HEK293 (cell line): Measurements from ENCODE around the gene PHF21A.

Experiments
- CTCF ChIA-PET: fragments of 350-600 bp; formaldehyde crosslinking; extraction: SDS; loops from one replicate; lab custom pipeline; 2021; ENCODE audit warnings: antibody characterized with exemption; lab: Yijun Ruan, JAX
- POLR2A ChIA-PET: fragments of 300-600 bp; formaldehyde crosslinking; extraction: SDS; loops from one replicate; lab custom pipeline; 2020; ENCODE audit warnings: antibody characterized with exemption, inconsistent platforms; lab: Yijun Ruan, JAX
- H3K27ac ChIP-seq: fragments of 200-500 bp; sonication (Bioruptor generic); 2 replicates; pipeline ENCODE4 v1.5.1; 2014; ENCODE audit warnings: low read depth, low read length, control low read depth, inconsistent platforms; ENCODE audit errors: extremely low read depth
- H3K36me3 ChIP-seq, 2 experiments: fragments of 200-500 bp in 1 of 2; sonication (Bioruptor generic) in 1 of 2; 1 replicate in 1 of 2; 2 replicates in 1 of 2; pipeline ENCODE4 v1.5.1; 2014 to 2017; ENCODE audit warnings: inconsistent platforms in 2 of 2, low read length in 2 of 2; ENCODE audit not compliant: control insufficient read depth in 2 of 2, insufficient read depth in 1 of 2
- H3K4me1 ChIP-seq: fragments of 200-500 bp; sonication (Bioruptor generic); 2 replicates; pipeline ENCODE4 v1.5.1; 2014; ENCODE audit warnings: mild to moderate bottlenecking, low read length, inconsistent platforms; ENCODE audit not compliant: control insufficient read depth, insufficient read depth
- H3K4me3 ChIP-seq: 2 replicates; pipeline ENCODE4 v1.5.1; 2011; ENCODE audit warnings: low read depth, mild to moderate bottlenecking, control low read depth, low read length, moderate library complexity
- H3K9me3 ChIP-seq: fragments of 200-500 bp; sonication (Bioruptor generic); 2 replicates; pipeline ENCODE4 v1.5.1; 2014; ENCODE audit warnings: low read depth, low read length, inconsistent platforms; ENCODE audit not compliant: control insufficient read depth, insufficient read depth
- BCL11B ChIP-seq: fragments of 450-650 bp; formaldehyde crosslinking; IDR thresholded peaks from 2 replicates; pipeline ENCODE4 v1.5.1; 2016; ENCODE audit warnings: low read depth, missing biosample characterization, missing genetic modification characterization
- GLIS2 ChIP-seq: fragments of 450-650 bp; formaldehyde crosslinking; IDR thresholded peaks from 2 replicates; pipeline ENCODE4 v1.5.1; 2016; ENCODE audit warnings: missing biosample characterization, missing genetic modification characterization
- TCF7L2 ChIP-seq: IDR thresholded peaks from 2 replicates; pipeline ENCODE4 v1.6.1; 2011; ENCODE audit warnings: low read depth, mild to moderate bottlenecking, inconsistent platforms, low read length, moderate library complexity, borderline replicate concordance
- ZEB2 ChIP-seq: fragments of 450-650 bp; formaldehyde crosslinking; IDR thresholded peaks from 2 replicates; pipeline ENCODE4 v1.5.1; 2016; ENCODE audit warnings: missing biosample characterization, missing genetic modification characterization
- ZNF169 ChIP-seq: fragments of 450-650 bp; formaldehyde crosslinking; IDR thresholded peaks from 2 replicates; pipeline ENCODE4 v1.5.1; 2016; ENCODE audit warnings: missing biosample characterization, missing genetic modification characterization
- ZNF23 ChIP-seq: fragments of 450-650 bp; formaldehyde crosslinking; IDR thresholded peaks from 2 replicates; pipeline ENCODE4 v1.5.1; 2016; ENCODE audit warnings: missing biosample characterization, missing genetic modification characterization, borderline replicate concordance
- TF ChIP-seq, protein P1 (sequence below): fragments of 450-650 bp; formaldehyde crosslinking; conservative IDR thresholded peaks from 2 replicates; pipeline ENCODE4 v1.5.1; 2016; ENCODE audit warnings: low read depth, missing biosample characterization, missing genetic modification characterization
- TF ChIP-seq, protein P2 (sequence below): fragments of 450-650 bp; formaldehyde crosslinking; IDR thresholded peaks from 2 replicates; pipeline ENCODE4 v1.5.1; 2016; ENCODE audit warnings: missing biosample characterization, missing genetic modification characterization, borderline replicate concordance
- TF ChIP-seq, protein P3 (sequence below): fragments of 450-650 bp; IDR thresholded peaks from 2 replicates; pipeline ENCODE4 v1.5.1; 2018; ENCODE audit warnings: missing biosample characterization, missing genetic modification characterization

The PHF21A gene

DNA sequence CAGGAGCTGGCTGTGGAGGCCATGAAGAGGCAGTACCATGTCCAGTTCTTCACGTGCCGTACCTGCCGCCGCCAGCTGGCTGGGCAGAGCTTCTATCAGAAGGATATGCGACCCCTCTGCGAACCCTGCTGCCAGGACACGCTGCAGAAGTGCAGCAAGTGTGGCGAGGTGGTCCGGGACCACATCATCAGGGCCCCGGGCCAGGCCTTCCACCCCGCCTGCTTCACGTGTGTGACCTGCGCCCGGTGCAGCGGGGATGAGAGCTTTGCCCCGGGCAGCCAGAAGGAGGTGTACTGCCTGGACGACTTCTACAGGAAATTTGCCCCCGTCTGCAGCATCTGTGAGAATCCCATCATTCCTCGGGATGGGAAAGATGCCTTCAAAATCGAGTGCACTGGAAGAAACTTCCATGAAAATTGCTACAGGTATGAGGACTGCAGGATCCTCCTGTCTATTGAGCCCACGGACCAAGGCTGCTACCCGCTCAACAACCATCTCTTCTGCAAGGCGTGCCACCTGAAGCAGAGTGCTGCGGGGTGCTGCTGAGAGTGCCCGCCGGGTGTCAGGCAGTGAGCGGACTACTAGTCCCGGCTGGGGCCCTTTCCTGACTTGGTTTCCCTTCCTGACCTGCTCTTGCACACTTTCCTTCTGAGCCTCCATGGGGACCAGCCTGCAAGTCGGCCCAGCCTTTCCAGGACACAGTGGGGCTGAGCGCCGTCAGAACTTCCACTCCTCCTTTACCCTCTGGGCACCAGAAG lies 22.0 kb upstream of the PHF21A start:
- ChIA-PET CTCF (interaction anchor here (0.7 kb wide), 1 partner anchor 166 kb away, joined by 4 read pairs; no protein-coding TSS in a partner anchor), POLR2A (no interaction called here)
- no peaks in the 10 kb centered on the region for H3K9me3 ChIP-seq
- H3K4me1 ChIP-seq, result no peaks in the 10 kb centered on the region
- TF ChIP-seq BCL11B (tag by site-specific recombination) (no peak), ZEB2 (no peak), ZNF23 (tag by site-specific recombination) (no peak)
- no peak overlapping the region for H3K27ac ChIP-seq
- H3K4me3 ChIP-seq, result no peak overlapping the region
- no peaks in the 10 kb centered on the region for H3K36me3 ChIP-seq

DNA sequence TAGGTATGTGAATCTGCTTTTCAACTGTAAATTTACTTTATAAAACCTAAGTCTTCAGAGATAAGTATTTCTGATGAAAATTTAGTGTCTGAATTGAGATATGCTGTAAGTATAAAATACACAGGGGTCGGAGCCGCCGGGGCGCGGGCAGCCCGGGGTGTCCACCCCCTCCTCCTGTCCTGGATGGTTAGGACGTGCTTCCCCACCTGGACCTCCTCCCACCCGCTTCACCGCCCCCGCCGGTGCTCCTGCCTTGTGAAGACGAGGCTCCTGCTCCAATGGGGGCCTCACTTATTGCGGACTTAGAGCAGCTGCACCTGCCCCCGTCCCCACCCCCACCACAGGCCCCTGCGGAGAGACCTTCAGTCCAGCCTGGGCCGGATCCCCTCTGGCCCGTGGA lies 21.3 kb upstream of the PHF21A start:
- ChIA-PET POLR2A (no interaction called here), CTCF (interaction anchor here (0.7 kb wide), 1 partner anchor 167 kb away, joined by 4 read pairs; no protein-coding TSS in a partner anchor)
- TF ChIP-seq, protein P1, sequence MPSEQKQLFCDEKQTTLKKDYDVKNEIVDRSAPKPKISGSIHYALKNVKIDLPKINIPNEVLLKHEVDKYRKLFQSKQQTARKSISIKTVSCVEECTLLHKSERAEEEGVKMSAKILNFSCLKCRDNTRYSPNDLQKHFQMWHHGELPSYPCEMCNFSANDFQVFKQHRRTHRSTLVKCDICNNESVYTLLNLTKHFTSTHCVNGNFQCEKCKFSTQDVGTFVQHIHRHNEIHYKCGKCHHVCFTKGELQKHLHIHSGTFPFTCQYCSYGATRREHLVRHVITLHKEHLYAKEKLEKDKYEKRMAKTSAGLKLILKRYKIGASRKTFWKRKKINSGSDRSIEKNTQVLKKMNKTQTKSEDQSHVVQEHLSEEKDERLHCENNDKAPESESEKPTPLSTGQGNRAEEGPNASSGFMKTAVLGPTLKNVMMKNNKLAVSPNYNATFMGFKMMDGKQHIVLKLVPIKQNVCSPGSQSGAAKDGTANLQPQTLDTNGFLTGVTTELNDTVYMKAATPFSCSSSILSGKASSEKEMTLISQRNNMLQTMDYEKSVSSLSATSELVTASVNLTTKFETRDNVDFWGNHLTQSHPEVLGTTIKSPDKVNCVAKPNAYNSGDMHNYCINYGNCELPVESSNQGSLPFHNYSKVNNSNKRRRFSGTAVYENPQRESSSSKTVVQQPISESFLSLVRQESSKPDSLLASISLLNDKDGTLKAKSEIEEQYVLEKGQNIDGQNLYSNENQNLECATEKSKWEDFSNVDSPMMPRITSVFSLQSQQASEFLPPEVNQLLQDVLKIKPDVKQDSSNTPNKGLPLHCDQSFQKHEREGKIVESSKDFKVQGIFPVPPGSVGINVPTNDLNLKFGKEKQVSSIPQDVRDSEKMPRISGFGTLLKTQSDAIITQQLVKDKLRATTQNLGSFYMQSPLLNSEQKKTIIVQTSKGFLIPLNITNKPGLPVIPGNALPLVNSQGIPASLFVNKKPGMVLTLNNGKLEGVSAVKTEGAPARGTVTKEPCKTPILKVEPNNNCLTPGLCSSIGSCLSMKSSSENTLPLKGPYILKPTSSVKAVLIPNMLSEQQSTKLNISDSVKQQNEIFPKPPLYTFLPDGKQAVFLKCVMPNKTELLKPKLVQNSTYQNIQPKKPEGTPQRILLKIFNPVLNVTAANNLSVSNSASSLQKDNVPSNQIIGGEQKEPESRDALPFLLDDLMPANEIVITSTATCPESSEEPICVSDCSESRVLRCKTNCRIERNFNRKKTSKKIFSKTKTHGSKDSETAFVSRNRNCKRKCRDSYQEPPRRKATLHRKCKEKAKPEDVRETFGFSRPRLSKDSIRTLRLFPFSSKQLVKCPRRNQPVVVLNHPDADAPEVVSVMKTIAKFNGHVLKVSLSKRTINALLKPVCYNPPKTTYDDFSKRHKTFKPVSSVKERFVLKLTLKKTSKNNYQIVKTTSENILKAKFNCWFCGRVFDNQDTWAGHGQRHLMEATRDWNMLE (tag by site-specific recombination), result no peak
- no peak for TF ChIP-seq TCF7L2
- TF ChIP-seq GLIS2 (tag by site-specific recombination), result no peak
- no peak for TF ChIP-seq ZEB2
- TF ChIP-seq, protein P2, sequence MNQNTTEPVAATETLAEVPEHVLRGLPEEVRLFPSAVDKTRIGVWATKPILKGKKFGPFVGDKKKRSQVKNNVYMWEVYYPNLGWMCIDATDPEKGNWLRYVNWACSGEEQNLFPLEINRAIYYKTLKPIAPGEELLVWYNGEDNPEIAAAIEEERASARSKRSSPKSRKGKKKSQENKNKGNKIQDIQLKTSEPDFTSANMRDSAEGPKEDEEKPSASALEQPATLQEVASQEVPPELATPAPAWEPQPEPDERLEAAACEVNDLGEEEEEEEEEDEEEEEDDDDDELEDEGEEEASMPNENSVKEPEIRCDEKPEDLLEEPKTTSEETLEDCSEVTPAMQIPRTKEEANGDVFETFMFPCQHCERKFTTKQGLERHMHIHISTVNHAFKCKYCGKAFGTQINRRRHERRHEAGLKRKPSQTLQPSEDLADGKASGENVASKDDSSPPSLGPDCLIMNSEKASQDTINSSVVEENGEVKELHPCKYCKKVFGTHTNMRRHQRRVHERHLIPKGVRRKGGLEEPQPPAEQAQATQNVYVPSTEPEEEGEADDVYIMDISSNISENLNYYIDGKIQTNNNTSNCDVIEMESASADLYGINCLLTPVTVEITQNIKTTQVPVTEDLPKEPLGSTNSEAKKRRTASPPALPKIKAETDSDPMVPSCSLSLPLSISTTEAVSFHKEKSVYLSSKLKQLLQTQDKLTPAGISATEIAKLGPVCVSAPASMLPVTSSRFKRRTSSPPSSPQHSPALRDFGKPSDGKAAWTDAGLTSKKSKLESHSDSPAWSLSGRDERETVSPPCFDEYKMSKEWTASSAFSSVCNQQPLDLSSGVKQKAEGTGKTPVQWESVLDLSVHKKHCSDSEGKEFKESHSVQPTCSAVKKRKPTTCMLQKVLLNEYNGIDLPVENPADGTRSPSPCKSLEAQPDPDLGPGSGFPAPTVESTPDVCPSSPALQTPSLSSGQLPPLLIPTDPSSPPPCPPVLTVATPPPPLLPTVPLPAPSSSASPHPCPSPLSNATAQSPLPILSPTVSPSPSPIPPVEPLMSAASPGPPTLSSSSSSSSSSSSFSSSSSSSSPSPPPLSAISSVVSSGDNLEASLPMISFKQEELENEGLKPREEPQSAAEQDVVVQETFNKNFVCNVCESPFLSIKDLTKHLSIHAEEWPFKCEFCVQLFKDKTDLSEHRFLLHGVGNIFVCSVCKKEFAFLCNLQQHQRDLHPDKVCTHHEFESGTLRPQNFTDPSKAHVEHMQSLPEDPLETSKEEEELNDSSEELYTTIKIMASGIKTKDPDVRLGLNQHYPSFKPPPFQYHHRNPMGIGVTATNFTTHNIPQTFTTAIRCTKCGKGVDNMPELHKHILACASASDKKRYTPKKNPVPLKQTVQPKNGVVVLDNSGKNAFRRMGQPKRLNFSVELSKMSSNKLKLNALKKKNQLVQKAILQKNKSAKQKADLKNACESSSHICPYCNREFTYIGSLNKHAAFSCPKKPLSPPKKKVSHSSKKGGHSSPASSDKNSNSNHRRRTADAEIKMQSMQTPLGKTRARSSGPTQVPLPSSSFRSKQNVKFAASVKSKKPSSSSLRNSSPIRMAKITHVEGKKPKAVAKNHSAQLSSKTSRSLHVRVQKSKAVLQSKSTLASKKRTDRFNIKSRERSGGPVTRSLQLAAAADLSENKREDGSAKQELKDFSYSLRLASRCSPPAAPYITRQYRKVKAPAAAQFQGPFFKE (tag by site-specific recombination), result no peak
- Histone ChIP-seq H3K27ac (no peak overlapping the region), H3K36me3 (no peaks in the 10 kb centered on the region), H3K4me1 (no peaks in the 10 kb centered on the region), H3K9me3 (no peaks in the 10 kb centered on the region), H3K4me3 (no peak overlapping the region)

DNA sequence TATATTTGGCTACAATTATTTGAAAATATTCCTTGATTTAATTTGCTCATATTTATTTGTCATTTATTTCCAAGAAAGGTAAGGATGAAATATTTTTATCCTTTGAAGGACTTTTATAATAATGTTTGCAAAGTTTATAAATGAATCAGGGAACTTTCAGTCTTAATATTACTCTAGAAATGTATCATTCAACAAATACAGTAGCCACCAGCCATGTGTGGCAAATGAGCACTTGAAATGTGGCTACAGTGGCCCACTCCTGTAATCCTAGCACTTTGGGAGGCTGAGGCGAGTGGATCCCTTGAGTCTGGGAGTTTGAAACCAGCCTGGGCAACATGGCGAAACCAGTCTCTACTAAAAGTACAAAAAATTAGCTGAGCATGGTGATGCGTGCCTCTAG lies 20.3 kb upstream of the PHF21A start:
- no peaks in the 10 kb centered on the region for H3K9me3 ChIP-seq
- H3K36me3 ChIP-seq, result no peaks in the 10 kb centered on the region
- no peak overlapping the region for H3K27ac ChIP-seq
- no peak overlapping the region for H3K4me3 ChIP-seq
- H3K4me1 ChIP-seq, result no peaks in the 10 kb centered on the region
- CTCF ChIA-PET, result interaction anchor here (0.6 to 0.7 kb wide), 2 partner anchors 180 to 236 kb away, joined by 5 read pairs; no protein-coding TSS in a partner anchor
- POLR2A ChIA-PET, result no interaction called here
- no peak for TF ChIP-seq ZNF169
- TF ChIP-seq, protein P3, sequence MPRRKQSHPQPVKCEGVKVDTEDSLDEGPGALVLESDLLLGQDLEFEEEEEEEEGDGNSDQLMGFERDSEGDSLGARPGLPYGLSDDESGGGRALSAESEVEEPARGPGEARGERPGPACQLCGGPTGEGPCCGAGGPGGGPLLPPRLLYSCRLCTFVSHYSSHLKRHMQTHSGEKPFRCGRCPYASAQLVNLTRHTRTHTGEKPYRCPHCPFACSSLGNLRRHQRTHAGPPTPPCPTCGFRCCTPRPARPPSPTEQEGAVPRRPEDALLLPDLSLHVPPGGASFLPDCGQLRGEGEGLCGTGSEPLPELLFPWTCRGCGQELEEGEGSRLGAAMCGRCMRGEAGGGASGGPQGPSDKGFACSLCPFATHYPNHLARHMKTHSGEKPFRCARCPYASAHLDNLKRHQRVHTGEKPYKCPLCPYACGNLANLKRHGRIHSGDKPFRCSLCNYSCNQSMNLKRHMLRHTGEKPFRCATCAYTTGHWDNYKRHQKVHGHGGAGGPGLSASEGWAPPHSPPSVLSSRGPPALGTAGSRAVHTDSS (tag by site-specific recombination), result no peak
- TF ChIP-seq, all 188 proteins: peak for 0
